ENCODE results near the gene HOXB4. TPM values are rescaled to one million over a fixed set of nuclear protein-coding genes. Genes with fewer than 3 reads are reported as not detected.

HOXB4 gene
- total RNA-seq, 4 donors from 2014 or later, result 0.67 to 1.2 (median 0.80) TPM

GRCh38 chr17:48542698-48543106, 35.4 kb downstream of the HOXB4 start:
- no peaks in the 10 kb centered on the region for H3K9me3 ChIP-seq
- H3K27ac ChIP-seq, result peak overlapping the region; percentile 73 to 78 (median 74)
- no peaks in the 10 kb centered on the region for H3K36me3 ChIP-seq
- H3K4me3 ChIP-seq (replicated peaks in 1 of 3), result peak overlapping the region in 2 of 3 donors; percentile 17 to 32
- TF ChIP-seq, protein P1, sequence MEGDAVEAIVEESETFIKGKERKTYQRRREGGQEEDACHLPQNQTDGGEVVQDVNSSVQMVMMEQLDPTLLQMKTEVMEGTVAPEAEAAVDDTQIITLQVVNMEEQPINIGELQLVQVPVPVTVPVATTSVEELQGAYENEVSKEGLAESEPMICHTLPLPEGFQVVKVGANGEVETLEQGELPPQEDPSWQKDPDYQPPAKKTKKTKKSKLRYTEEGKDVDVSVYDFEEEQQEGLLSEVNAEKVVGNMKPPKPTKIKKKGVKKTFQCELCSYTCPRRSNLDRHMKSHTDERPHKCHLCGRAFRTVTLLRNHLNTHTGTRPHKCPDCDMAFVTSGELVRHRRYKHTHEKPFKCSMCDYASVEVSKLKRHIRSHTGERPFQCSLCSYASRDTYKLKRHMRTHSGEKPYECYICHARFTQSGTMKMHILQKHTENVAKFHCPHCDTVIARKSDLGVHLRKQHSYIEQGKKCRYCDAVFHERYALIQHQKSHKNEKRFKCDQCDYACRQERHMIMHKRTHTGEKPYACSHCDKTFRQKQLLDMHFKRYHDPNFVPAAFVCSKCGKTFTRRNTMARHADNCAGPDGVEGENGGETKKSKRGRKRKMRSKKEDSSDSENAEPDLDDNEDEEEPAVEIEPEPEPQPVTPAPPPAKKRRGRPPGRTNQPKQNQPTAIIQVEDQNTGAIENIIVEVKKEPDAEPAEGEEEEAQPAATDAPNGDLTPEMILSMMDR (IDR thresholded peaks at IDR 0.05), result no peak
- no peak for TF ChIP-seq POLR2A (IDR thresholded peaks at IDR 0.05)
- 6 to 8% methylated on average over 12 of the region's 12 CpGs for WGBS, 2 donors
- intact Hi-C loops (cut with DNase I), result no loop called here
- H3K4me1 ChIP-seq, result no peaks in the 10 kb centered on the region
- peaks cover 35% of the 10 kb centered on the region for H3K27me3 ChIP-seq
- DNase-seq, result no peak

DNA sequence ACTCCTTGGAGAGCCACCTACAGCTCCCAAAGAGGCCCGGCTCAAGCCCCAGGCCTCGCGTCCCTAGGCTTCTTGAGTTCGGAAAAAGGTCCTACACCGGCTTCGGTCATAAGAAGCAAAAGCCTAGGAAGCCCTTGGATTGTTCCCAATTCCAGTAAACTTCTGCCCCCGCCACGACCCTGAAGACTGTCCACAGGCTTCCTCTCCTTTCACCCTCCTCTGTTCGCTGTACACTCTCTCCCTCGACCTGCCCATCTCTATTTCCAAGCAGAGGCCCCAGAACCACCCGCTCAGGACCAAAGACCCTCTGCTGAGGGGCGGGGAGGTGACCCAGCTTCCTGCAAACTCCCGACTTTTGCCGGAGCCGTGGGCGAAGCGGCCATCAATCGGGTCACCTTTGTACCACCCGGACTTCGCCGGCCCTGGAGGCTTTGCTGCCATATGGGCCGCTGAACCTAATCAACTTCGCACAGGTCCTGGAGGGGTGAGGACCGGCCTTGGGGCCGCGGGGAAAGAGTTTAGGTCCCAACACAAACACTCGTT, 36.0 kb downstream of the HOXB4 start:
- H3K4me3 ChIP-seq (replicated peaks in 1 of 3), result peak overlapping the region in 1 of 3 donors; percentile 32
- TF ChIP-seq, protein P1 (IDR thresholded peaks at IDR 0.05), result no peak
- no peak for TF ChIP-seq POLR2A (IDR thresholded peaks at IDR 0.05)
- intact Hi-C loops (cut with DNase I), result no loop called here
- no peak for DNase-seq
- no peaks in the 10 kb centered on the region for H3K4me1 ChIP-seq
- peaks cover 31% of the 10 kb centered on the region for H3K27me3 ChIP-seq
- 9 to 10% methylated on average over 27 of the region's 27 CpGs for WGBS, 2 donors
- peak overlapping the region; percentile 73 to 78 (median 74) for H3K27ac ChIP-seq
- no peaks in the 10 kb centered on the region for H3K36me3 ChIP-seq
- no peaks in the 10 kb centered on the region for H3K9me3 ChIP-seq

DNA sequence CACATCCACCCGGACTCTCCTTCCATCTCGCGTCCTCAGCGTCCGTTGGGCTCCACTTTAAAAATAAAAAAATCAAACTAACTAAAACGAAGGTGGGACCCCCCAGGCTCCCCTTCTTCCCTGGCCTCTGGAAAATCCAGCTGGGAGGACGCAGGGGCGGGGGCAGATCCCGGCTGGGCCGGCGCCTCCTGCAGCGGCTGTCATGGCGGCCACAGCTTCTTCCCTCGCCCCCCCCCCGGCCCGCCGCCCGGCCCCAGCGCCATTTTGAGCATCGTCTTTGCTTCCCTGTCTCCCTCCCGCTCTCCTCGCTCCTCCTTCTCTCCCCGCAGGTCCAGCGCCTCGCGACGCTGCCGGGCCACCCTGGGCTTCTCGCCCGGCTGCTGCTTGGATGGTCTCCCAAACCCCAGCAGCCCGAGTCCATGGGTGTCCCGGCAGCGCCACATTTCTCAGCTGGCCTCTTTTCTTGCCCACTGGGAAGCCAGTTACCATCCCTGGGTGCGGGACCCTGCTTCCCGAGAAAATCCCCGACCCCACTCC, 36.5 kb downstream of the HOXB4 start:
- no peaks in the 10 kb centered on the region for H3K4me1 ChIP-seq
- WGBS, 2 donors, result 3 to 16% methylated on average over 12 to 33 of the region's 36 CpGs
- H3K9me3 ChIP-seq, result no peaks in the 10 kb centered on the region
- no peak for TF ChIP-seq POLR2A (IDR thresholded peaks at IDR 0.05)
- TF ChIP-seq, protein P1 (IDR thresholded peaks at IDR 0.05), result no peak
- intact Hi-C loops (cut with DNase I), result no loop called here
- H3K4me3 ChIP-seq (replicated peaks in 1 of 3), result peak overlapping the region in 1 of 3 donors; percentile 32
- H3K36me3 ChIP-seq, result no peaks in the 10 kb centered on the region
- H3K27ac ChIP-seq, result peak overlapping the region; percentile 73 to 78 (median 74)
- no peak for DNase-seq
- H3K27me3 ChIP-seq, result peaks cover 31% of the 10 kb centered on the region

DNA sequence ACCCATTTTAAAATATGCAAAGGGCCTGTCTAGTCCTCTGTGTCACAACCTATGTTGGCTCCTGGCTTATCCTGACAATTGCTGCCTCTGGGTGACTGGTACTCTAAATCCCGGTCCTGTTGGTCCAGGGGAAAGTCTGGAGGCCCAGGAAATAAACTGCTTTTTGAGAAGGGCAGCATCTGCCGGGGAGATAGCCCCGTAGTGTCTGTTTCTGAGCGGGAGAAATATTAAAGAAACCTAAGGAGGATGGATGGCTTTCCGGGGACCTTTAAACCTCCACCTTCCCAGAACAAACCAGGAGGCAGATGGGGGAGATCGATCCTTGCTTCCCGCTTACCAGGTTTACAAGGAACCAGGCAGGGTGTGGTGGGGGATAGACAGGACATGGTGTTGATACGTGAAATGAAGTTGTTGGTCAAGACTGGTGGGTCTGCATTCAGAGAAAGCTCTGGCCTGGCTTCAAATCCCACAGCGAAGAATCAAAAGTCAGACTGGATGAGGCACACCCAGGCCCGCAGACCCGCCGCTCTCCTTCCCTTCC, 37.0 kb downstream of the HOXB4 start:
- Histone ChIP-seq H3K9me3 (no peaks in the 10 kb centered on the region), H3K27ac (peak overlapping the region; percentile 73 to 78 (median 74)), H3K4me3 (replicated peaks in 1 of 3) (peak overlapping the region in 1 of 3 donors; percentile 32), H3K36me3 (no peaks in the 10 kb centered on the region), H3K4me1 (no peaks in the 10 kb centered on the region), H3K27me3 (peaks cover 31% of the 10 kb centered on the region)
- 26 to 31% methylated on average over 12 of the region's 12 CpGs for WGBS, 2 donors
- intact Hi-C loops (cut with DNase I), result no loop called here
- TF ChIP-seq, protein P1 (IDR thresholded peaks at IDR 0.05), result no peak
- TF ChIP-seq POLR2A (IDR thresholded peaks at IDR 0.05), result no peak
- no peak for DNase-seq

GRCh38 chr17:48540213-48540612, 37.9 kb downstream of the HOXB4 start:
- TF ChIP-seq POLR2A (IDR thresholded peaks at IDR 0.05), result no peak
- TF ChIP-seq, protein P1 (IDR thresholded peaks at IDR 0.05), result no peak
- Histone ChIP-seq H3K4me3 (replicated peaks in 1 of 3) (no peak overlapping the region), H3K4me1 (no peaks in the 10 kb centered on the region), H3K36me3 (no peaks in the 10 kb centered on the region), H3K27me3 (peaks cover 26% of the 10 kb centered on the region), H3K27ac (no peak overlapping the region), H3K9me3 (no peaks in the 10 kb centered on the region)
- WGBS, 2 donors, result 38 to 87% methylated on average over 1 of the region's 1 CpG
- intact Hi-C loops (cut with DNase I), result no loop called here
- DNase-seq, result no peak
